Mammary epithelial cell (primary cell): ENCODE data around the gene DNASE1L2.

Source experiments
- CTCF ChIP-seq, 2 donors: IDR thresholded peaks in 1 of 2; conservative IDR thresholded peaks in 1 of 2; 2 replicates each; pipeline ENCODE4 v1.5.1; 2011 to 2012; ENCODE audit warnings: inconsistent platforms in 2 of 2, low read length in 2 of 2, mild to moderate bottlenecking in 2 of 2, control low read depth in 1 of 2, low read depth in 1 of 2; ENCODE audit not compliant: insufficient read depth in 1 of 2; ENCODE audit errors: extremely low read depth in 1 of 2
- EZH2 ChIP-seq: IDR thresholded peaks from 2 replicates; pipeline ENCODE4 v1.6.1; 2012; ENCODE audit warnings: low read length, inconsistent platforms, borderline replicate concordance

GRCh38 chr16:2196162-2196980 is 39.9 kb upstream of the DNASE1L2 start, which contains the start of gene CASKIN1:
- TF ChIP-seq EZH2 (no peak), CTCF (conservative IDR thresholded peaks at IDR 0.05 in 1 of 2, IDR thresholded peaks at IDR 0.05 in 1 of 2; ENCODE audit: extremely low read depth in 1 of 2, insufficient read depth in 1 of 2, low read depth in 1 of 2, low read length in 2 of 2) (no peak)
